Left forelimb (tissue), 1 donor: ENCODE measurements around the gene ZNF282.
"Not testable (repeated sequence)": the region's sequence is repeated elsewhere in the genome, so short reads cannot be mapped to it uniquely, and the experiment has no call there.

Experiments used
- DNase-seq: peaks from one replicate; pipeline ENCODE4 v3.0.0-alpha.2; 2018; ENCODE audit warnings: low spot score

ZNF282 gene

DNA sequence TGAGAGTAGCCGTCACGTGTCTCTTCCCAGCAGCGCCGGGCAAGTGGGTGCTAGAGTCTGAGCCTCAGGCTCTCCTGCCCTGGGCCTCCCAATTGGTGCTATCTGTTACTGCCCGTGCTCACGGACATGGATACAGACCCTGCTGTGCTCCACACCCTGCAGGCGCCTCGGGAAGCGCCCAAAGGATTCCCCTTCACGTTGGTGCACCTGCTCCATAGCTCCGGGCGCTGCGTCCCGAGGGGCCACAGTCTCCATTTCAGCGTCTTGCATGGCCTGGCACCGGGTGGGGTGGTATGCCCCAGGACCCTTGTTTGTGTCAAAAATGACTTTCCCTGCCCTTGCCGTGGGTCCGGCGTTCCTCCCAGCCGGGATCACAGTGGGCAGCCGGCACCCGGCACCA, 30.3 kb downstream of the ZNF282 start:
- DNase-seq = no peak

DNA sequence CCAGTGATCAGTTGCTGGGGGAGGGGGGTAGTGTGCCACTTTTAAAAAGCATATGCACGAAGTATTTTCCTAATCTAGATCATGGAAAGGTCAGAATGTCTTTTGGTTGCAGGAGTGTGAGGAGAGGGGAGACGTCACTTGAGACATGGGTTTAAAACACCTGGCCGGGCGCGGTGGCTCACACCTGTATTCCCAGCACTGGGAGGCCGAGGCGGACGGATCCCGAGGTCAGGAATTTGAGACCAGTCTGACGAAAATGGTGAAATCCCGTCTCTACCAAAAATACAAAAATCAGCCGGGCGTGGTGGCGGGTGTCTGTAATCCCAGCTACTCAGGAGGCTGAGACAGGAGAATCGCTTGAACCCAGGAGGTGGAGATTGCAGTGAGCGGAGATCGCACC, 31.0 kb downstream of the ZNF282 start:
- not testable (repeated sequence) for DNase-seq

DNA sequence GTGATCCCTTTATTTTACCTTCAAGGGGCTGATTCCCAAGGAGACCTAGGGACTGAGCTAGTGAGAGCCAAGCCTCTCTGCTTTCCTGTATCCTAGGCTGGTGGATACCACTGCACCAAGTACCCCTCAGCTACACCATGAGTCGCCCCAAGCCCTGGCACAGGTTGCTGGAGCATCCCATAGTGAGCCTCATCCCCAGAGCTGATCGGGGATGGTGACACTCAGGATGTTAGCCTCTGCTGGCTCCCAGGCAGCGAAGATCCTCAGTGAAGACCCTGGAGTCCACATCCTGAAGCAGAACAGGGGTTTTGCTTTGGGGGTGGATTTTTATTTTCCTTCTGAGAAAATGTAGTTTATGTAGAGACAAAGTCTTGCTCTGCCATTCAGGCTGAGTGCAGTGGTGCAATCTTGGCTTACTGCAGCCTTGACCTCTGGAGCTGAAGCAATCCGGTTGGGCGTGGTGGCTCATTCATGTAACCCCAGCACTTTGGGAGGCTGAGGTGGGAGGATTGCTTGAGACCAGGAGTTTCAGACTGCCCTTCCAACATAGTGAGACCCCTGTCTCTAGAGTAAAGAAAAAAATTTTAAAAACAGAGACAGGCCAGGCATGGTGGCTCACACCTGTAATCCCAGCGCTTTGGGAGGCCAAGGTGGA, 31.6 kb downstream of the ZNF282 start:
- DNase-seq = no peak

DNA sequence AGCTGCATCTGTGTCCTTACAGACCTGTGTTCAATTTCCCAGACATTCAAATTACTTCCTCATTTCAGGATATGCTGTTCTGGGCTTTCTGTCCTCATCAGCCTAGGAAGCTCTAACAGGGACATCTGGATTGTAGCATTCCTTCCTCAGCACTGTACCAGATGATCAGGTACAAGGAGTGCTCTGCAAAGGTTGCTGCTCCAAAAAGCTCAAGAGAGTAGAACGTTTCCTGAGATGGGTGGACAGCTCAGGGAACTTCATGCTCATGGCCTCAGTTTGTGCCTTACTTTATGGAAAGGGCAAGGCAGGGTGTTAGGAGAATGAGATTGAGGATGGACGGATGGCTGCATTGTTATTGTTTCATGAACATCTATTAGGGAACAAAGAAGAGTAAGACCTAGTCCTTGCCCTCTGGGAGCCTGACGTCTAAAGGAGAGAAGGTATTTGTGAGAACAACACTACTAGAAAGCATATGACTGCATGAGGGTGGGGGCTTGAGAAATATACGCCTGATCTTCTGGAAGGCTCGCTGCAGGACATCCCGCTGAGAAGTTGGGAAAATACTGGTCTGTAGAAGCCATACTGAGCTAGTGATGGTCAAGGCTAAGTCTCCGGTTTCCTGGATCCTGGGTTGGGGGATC, 33.6 kb downstream of the ZNF282 start:
- no peak for DNase-seq

DNA sequence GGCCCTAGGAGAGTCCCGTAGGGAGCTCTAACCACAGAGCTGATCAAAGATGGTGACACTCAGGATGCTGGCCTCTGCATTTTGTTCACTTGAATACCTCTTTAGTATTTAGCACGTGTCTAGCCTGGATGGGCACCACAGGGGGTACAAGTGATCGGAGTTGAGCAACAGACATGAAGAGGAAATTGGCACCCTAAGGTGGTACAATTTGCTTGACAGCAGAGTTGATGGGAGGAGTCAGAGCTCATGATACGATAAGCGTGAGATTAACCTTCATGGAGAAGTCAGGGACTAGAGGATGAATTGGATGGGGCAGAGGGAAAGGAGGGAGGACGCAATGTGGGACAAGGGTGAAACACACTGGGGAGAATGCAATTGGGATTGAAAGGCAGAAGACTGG, 34.2 kb downstream of the ZNF282 start:
- DNase-seq = no peak

DNA sequence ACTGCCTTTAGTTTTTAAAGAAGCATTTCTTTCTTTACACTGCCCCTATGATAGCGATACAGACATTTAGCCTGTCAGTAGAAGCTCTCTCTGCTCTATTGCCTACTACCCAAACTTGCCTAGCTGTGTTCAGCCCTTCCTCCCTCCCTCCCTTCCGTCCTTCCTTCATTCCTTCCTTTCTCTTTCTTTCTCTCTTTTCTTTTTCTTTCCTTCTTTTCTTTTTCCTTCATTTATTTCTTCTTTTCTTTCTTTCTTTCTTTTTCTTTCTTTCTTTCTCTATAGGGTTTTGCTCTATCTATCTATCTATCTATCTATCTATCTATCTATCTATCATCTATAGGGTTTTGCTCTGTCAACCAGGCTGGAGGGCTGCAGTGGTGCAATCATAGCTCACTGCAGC, 37.0 kb downstream of the ZNF282 start:
- no peak for DNase-seq

DNA sequence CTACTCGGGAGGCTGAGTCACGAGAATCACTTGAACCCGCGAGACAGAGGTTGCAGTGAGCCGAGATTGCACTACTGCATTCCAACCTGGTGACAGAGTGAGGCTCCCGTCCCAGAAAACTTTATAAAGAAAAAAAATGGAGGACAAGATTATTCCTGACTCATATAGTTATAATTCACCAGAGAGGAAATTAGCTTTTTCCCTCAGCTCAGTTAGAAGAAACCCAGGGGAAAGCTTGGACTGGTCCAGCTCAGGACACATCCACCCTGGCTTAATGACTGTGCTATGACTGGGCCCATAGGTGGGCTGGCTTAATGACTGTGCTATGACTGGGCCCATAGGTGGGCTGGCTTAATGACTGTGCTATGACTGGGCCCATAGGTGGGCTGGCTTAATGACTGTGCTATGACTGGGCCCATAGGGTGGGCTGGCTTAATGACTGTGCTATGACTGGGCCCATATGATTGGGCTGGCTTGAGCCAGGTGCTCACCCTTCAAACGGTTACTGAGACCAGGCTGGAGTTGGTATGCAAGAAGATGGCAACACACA, 38.4 kb downstream of the ZNF282 start:
- not testable (repeated sequence) for DNase-seq

DNA sequence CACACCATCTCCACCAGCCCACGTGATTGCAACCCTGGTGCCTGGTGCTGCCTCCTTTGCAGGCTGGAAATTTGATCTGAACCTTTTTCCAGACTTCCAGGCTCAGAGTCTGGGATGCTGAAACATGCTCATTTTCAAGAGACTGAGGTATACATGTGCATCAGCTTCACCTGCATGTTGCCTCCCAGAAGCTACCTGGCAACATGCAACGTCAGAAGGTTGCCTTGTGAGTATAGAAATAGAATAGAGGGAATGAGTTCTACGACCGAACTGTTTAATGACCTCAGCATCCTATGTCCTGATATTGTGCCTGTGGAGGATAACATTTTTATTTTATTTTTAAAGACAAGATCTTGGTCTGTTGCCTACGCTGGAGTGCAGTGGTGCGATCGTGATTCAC, 42.2 kb downstream of the ZNF282 start:
- no peak for DNase-seq

DNA sequence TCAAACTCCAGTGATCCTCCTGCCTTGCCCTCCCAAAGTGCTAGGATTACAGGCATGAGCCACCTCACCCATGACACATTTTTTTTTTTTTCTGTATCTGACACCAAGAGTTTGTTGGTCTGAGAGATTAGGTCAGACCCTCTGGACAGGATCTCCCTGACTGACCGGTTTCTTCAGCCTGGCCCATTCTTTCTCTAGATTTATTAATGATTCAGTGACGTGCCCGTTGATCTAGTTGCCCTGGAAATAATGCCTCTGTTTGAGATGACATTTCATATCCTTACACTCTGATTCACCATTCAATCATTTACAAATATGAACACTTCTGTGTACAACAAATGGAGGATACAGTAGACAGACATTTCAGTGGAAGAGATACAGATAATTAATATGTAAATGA, 42.7 kb downstream of the ZNF282 start:
- DNase-seq = no peak

DNA sequence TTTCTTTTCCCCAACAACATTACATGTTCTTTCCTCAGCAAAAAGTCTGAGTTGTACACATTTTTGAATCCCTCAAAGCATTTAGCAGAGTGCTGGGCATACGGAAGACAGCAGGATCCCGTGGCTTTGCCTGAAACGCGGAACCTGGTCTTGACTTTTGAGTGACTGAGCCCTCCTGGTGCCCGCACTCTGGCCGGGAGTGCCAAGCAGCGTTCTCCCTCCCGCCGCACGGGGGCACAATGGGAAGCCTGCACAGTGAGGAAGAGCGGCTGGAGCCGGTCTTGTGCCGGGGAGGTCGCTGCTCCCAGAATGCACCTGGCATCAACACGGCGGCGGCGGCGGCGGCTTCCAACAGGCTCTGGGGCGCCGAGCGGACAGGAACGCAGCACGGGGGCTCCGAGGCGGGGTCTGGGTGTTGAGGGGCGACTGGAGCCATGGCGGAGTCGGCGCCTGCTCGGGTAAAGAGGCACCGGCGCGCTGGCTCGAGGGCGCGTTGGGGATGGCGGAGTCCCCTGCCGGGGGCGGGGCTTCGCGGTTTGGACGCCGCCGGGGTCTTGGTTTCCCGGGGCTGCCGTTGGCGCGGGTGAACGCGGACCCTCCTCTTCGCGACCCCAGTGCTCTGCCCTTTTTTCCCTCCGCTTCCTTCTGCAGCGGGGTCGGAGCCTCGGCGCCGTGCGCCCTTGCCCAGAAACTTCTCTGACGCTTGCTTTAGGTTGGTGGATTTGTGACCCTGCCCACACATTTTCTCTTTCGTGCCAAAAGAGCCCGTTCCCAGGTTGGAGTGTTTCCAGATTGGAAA, 44.2 kb downstream of the ZNF282 start, which contains the start of gene ZNF212:
Gene ZNF212, plus strand, starts transcription at position 307 of the 799 bp plus-strand sequence. Its CDS starts 128 bp downstream, at position 435.
- peak; percentile 92 for DNase-seq

DNA sequence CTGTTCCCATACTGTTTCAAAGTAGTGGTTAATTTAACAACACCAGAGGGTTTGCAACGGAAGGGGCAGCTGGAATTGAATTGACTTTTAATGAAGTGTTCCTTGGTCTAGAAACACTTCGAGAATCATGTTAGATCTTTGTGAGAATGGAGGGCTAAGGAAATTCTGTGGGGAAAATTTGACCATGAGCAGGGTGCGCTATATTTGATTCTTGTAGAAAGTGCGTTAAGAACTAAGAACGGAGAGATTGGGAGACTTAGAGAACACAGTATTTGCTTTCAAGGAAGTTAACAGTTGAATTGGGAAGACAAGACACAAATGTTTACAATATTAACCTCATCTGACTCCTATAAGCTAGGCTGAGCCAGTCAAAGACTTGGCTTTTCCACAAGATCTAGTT, 45.3 kb downstream of the ZNF282 start:
- DNase-seq = no peak

DNA sequence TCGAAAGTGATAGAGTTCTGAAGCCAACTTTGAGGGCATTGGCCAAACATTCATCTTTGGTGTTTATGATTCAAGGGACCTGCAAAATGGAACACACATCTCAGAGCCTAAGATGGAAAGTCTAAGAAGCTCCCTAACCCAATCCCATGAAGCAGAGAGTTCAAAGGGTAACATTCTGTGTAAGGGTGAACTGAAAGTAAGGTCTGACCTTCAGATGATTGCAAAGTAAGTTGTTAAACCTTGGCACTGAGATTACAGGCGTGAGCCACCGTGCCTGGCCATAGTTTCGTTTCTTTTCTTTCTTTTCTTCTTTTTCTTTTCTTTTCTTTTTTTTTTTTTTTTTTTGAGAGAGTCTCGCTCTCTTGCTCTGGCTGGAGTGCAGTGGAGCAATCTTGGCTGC, 46.4 kb downstream of the ZNF282 start:
- DNase-seq = no peak

DNA sequence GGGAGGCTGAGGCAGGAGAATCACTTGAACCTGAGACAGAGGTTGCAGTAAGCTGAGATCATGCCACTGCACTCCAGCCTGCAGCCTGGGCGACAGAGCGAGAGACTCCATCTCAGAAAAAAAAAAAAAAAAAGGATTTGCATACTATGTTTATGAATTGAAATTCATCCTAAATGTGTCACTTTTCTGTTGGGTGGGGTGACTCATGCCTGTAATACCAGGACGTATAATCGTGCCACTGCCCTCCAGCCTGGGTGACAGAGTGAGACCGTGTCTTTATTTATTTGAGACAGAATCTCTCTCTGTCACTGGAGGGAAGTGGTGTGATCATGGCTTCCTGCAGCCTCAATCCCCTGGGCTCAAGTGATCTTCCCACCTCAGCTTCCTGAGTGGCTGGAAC, 49.9 kb downstream of the ZNF282 start:
- no peak for DNase-seq

DNA sequence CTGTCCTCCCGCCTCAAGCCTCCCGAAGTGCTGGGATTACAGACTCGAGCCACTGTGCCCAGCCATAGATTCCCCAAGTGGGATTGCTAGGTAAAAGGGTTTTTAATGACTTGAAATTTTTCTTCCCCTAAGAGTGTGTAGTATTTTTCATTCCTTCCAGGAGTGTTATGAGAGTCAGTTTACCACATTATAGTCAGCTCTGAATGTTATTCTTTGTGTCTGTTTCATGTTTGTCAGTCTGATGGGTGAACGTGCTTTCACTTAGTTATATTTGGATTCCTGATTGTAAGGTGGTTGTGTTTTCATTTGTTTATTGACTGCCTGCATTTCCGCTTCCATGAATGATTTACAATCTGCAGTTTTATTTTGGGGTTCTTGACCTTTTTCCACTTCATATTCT, 50.4 kb downstream of the ZNF282 start:
- no peak for DNase-seq

DNA sequence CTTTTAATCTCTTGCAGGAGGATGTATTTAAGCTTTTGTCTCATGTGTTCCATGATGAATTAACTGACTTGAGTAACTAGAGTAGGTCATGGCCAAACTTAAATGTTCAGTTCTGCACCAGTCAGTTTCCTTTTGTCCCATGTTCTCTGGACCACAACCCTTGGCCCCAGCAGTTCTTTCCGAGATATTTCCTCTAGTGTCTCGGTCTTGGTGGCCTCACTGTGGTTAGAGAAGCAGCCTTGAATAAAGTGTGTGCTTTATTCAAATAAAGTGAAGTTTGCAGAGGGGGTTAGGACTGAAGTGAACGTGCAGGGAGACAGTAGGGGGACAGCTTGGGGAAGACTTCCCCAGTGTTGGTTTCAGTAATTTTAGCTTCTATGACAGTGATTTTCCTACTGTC, 53.4 kb downstream of the ZNF282 start:
- no peak for DNase-seq

DNA sequence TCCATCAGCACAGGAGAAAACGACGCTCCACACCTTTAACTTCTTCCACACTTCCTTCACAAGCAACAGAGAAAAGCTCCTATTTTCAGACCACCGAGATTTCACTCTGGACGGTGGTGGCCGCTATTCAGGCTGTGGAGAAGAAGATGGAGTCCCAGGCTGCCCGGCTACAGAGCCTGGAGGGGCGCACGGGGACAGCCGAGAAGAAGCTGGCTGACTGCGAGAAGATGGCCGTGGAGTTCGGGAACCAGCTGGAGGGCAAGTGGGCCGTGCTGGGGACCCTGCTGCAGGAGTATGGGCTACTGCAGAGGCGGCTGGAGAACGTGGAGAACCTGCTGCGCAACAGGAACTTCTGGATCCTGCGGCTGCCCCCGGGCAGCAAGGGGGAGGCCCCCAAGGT, 54.8 kb downstream of the ZNF282 start:
- DNase-seq = not testable (repeated sequence)

DNA sequence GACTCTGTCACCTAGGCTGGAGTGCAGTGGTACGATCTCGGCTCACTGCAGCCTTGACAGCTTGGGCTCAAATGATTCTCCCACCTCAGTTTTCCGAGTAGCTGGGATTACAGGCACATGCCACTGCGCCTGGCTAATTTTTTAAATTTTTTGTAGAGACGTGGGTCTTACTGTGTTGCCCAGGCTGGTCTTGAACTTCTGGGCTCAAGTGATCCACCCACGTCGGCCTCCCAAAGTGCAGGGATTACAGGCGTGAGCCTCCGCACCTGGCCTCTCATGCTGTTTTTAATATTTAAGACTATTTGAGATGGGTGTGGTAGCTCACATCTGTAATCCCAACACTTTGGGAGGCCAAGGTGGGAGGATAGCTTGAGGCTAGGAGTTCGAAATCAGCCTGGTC, 56.2 kb downstream of the ZNF282 start:
- not testable (repeated sequence) for DNase-seq

DNA sequence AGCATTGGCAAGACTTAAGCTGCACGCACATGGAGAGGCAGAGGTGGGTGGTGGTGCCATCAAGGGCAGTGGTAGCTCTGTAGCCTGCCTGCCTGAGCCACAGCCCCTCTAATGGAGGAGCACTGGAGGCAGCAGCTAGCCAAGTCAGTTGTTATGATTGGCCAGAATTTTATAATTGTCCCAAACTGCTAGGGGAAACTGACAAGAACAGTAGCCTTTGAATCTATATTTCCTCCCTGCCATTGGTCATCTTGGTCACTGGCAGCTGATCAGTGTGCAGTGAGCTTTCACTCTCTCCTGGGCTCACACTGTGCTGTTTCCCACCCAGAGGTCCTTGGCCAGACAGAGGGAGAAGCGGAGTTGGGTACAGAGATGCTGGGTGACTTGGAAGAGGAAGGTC, 57.0 kb downstream of the ZNF282 start:
- DNase-seq = no peak

DNA sequence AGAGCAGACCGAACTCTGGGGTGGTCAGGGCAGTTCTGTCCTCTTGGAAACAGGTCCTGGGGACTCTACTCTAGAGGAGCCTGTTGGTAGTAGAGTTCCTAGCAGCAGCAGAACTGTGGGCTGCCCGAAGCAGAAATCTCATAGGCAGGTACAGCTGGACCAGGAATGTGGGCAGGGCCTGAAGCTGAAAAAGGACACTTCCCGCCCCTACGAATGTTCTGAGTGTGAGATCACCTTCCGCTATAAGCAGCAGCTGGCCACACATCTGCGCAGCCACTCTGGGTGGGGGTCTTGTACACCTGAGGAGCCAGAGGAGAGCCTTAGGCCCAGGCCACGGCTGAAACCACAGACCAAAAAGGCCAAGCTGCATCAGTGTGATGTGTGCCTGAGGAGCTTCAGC, 58.3 kb downstream of the ZNF282 start:
- DNase-seq = no peak

DNA sequence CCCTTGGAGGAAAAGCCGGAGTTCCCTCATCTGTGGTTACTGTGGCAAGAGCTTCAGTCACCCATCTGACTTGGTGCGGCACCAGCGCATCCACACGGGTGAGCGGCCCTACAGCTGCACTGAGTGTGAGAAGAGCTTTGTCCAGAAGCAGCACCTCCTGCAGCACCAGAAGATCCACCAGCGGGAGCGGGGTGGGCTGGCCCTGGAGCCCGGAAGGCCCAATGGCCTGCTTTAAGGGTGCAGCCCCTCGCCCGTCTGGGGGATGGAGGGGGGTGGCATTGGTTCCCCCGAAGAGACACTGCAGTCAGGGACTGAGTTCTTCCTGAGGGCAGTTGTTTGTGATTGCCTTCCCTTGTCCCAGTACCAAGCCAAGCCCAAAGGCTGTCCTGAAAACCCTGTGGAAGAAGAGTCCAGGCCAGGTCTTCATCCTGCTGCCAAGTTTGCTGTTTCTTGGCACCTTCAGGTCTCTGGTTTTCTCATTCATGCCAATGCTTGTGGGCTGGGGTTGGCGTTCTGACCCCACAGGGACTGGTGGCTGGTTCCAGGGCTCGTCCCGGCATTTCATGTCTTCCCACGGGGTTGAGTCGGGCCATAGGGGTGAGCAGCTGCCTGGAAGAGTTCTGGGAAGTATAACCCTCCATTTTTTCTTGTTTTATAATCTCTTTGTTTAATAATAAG, 59.0 kb downstream of the ZNF282 start:
- no peak for DNase-seq

DNA sequence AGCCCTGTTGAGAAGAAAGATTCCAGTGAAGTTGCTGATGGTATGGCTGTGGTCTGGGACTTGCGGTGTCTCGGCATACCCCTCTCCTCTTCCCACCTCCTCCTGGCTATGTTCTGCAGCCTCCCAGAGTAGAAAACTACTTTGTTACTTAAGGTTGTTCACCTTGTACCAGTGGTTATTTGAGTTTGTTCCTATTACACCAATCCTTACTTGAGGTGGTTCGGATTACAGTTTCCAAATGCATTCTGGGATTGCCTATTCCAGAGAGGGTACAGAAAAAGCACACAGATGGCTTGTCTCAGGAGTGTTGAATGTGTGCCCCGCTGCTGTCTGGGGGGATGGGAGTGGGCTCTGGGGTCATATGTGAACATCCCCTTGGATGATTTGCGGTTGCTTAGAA, 59.8 kb downstream of the ZNF282 start:
- no peak for DNase-seq

DNA sequence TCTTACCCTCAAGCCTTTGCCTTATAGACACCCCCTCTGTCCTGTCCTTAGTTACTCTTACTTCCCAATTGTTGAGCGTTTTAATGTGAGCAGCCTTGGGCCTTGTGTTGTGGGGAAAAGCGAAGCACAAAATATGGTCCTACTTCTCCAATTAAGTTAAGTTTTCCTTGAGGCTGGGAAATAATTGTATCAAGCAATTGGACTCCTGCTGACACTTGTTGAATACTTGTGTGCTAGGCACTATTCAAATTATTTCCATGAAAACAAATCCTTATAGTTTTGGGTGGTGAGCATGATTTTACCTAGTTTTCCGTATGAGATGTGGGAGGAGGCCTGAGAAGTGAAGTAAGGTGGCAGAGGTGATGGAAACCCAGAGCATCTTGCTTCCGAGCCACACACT, 61.2 kb downstream of the ZNF282 start:
- no peak for DNase-seq
